Ascending aorta (tissue), 2 donors: Measurements from ENCODE around the gene HOXC10. TPM values are rescaled to one million over a fixed set of nuclear protein-coding genes. Genes with fewer than 3 reads are reported as not detected.

ENCODE experiments used
- DNase-seq, 2 donors: peaks; one replicate each; pipeline ENCODE4 v3.0.0-alpha.2; 2019; ENCODE audit warnings: low spot score in 2 of 2
- H3K27ac ChIP-seq, 2 donors: fragments of 200-600 bp; sonication (generic); one replicate each; pipeline ENCODE4 v1.5.1; 2016 to 2017; ENCODE audit warnings: mild to moderate bottlenecking in 1 of 2
- H3K27me3 ChIP-seq: fragments of 200-600 bp; sonication (generic); one replicate; pipeline ENCODE4 v1.5.1; 2017
- H3K36me3 ChIP-seq, 2 donors: fragments of 200-600 bp; sonication (generic); one replicate each; pipeline ENCODE4 v1.5.1; 2016
- H3K4me1 ChIP-seq, 2 donors: fragments of 200-600 bp; sonication (generic); one replicate each; pipeline ENCODE4 v1.5.1; 2016 to 2017; ENCODE audit warnings: mild to moderate bottlenecking in 1 of 2
- H3K4me3 ChIP-seq, 2 donors: fragments of 200-600 bp; sonication (generic); one replicate each; pipeline ENCODE4 v1.5.1; 2016 to 2017; ENCODE audit warnings: mild to moderate bottlenecking in 1 of 2
- H3K9me3 ChIP-seq, 2 donors: fragments of 200-600 bp; sonication (generic); one replicate each; pipeline ENCODE4 v1.5.1; 2016
- CTCF ChIP-seq, 3 experiments: fragments of 200-600 bp in 2 of 3; fragments of 450-650 bp in 1 of 3; sonication (generic) in 2 of 3; IDR thresholded peaks; one replicate each; pipeline ENCODE4 v1.5.1; 2016 to 2019; ENCODE audit warnings: antibody characterized with exemption in 3 of 3, mild to moderate bottlenecking in 1 of 3, moderate library complexity in 1 of 3
- intact Hi-C: fragments of 100-400 bp; cut with DNase I; formaldehyde crosslinking; loops from one replicate; pipeline ENCODE4 v1.15.1; 2023
- total RNA-seq: library from RNA; depleted of rRNA; stranded (reverse); fragments of >200 nt; gene quantifications from one replicate; pipeline ENCODE4 v1.1.0, GENCODE V29; 2016

HOXC10 gene
- total RNA-seq, 1 donor from 2014 or later, result not detected

DNA sequence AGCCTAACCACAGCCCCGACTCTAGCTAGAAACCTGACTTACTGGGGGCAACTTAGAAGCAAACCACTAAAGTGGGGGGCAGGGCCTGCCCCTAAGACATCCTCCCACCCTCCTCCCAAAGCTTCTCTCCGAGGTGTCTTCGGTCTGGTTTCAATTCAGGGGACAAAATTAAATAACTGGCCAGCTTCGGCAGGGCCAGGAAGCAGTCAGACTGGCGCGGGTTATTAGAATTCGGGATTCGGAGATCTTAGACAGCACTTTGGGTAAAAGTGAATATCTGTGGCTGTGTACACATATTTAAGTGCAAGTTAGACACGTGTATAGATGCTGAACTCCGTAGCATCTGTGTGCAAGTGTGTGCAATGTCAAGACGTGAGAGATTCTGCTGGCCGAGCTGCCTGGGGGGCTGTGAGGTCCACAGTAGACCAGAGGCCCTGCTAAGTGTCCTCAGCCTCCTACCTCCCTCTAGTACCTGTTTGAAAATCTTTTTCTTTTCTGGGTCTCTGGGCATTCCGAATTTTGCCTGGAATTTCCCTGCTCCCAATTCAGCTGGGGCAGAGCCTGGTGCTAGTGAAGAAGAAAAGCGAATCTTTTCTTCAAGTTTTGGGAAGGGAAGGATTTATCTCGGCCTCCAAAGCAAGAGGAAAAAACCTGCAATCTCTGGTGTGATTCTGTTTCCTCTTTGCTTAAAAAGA, 4.0 kb upstream of the HOXC10 start:
- H3K4me3 ChIP-seq, result no peak overlapping the region
- no peaks in the 10 kb centered on the region for H3K9me3 ChIP-seq
- no peak for TF ChIP-seq CTCF (IDR thresholded peaks at IDR 0.05)
- H3K27ac ChIP-seq, result no peak overlapping the region
- intact Hi-C loops, result no loop called here
- H3K27me3 ChIP-seq, result peaks cover 43% of the 10 kb centered on the region
- peaks cover 2 to 9% of the 10 kb centered on the region in 2 donors for H3K4me1 ChIP-seq
- H3K36me3 ChIP-seq, result no peaks in the 10 kb centered on the region
- DNase-seq, result no peak

DNA sequence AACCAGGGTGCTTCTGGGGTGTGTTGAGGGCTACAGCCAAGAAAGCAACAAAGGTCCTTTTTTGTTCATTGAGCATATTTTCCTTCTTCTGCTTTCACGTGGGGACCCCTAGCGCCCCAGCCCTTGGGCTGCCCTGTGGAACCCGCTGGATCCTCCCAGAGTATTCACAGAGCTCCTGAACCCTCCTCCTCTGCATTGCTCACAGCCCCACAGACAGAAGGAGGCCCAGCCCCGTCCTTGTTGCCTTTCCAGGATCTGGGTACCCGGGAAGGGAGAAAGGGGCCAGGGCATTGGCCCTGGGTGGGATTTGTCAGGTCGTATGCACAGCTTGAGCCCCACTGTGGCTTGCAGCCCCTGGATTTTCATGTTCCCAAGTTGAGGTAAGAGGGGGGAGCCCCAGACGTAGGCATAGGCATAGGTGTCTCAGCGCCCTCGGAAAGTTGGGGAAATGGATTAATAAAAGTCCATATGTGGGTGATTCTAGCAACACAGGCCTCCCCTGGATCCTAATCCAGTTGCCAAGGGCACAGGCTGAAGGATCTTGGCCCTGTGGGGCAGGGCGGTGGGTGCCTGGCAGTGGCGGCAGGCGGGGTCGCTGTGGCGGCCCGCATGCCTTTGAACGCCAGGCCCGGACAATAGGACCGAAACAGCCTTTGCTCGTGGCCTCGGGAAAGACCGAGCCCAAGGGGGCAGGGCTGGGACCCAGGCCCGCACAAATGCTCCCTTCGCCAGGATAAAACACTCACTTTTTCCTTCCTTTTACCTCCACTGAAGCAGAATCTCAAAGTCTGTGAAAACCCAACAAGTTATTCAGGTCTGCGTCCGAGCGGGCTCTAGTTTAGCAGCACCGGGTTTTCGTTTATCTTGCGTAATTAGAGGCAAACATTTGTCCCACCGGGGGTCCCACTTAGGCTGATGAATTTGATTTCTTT, 3.0 kb upstream of the HOXC10 start:
- H3K36me3 ChIP-seq, result no peaks in the 10 kb centered on the region
- no peak for TF ChIP-seq CTCF (IDR thresholded peaks at IDR 0.05)
- DNase-seq, result no peak
- H3K4me3 ChIP-seq, result no peak overlapping the region
- no peaks in the 10 kb centered on the region for H3K9me3 ChIP-seq
- intact Hi-C loops, result no loop called here
- H3K4me1 ChIP-seq, result peaks cover 6 to 13% of the 10 kb centered on the region in 2 donors
- no peak overlapping the region for H3K27ac ChIP-seq
- peaks cover 45% of the 10 kb centered on the region for H3K27me3 ChIP-seq

DNA sequence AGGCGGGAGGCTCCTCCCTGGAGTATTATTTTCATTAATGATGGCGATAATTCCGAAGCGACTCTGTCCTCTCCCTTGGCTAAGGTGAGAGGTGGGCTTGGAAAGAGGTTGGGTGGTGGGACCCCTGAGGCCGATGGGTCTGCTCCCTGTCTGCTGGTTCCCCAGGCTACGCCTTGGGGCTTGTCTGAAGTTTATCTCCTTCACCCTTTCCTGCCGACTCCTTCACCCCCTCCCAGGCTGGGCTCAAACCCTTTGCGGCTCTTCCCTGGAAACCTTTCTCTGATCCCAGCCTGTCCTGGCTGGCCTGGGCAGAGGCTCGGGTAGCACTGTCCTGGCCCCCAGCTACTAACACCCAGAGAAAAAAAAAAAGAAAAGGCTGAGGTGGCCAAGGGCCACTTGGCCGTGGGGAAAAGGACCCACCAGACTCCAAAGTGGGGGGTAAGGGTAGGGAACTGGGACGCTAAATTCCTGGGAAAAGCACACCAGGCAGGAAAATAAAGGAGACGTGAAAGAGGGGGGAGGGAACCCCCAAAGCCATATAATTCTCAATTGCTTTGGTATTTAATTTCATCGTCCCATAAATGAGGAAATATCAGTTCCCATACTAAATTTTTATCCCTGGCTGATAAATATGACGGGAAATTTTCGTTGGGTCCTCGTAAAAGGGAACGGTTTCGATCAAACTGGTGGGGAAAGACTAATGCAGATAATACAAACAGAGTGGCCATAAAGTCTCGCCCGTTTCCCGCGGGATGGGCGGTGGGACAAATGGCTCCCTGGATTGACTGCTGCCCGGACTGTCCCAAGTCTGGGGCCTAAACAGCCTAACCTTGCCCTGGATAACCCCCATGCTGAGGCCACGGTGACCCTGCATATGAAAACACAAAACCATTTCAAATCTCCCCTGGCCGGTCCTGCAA, 2.0 kb upstream of the HOXC10 start:
- Histone ChIP-seq H3K4me1 (peaks cover 6 to 13% of the 10 kb centered on the region in 2 donors), H3K27me3 (peaks cover 51% of the 10 kb centered on the region), H3K9me3 (no peaks in the 10 kb centered on the region), H3K36me3 (no peaks in the 10 kb centered on the region), H3K4me3 (no peak overlapping the region), H3K27ac (no peak overlapping the region)
- TF ChIP-seq CTCF (IDR thresholded peaks at IDR 0.05), result no peak
- no peak for DNase-seq
- intact Hi-C loops, result no loop called here

DNA sequence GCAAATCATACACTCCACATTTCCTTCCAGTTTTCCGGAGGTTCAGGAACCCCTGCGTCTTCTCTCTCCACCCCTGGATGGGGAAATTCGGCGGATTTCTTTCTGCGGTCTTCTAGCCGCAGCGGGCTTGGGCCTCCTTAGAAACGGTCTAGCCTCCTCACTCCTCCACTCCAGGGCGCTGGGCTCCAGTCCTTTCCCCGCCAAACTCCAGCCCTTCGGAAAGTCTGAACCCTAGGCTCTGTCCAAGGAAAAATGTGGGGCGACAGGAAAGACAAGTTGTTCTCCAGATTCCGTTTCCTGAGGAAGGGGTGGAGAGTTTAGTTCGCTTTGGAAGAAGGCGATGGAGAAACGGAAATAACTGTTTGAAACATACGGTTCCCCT, 1.4 kb upstream of the HOXC10 start:
- H3K27me3 ChIP-seq, result peaks cover 51% of the 10 kb centered on the region
- TF ChIP-seq CTCF (IDR thresholded peaks at IDR 0.05), result no peak
- H3K9me3 ChIP-seq, result no peaks in the 10 kb centered on the region
- no peak overlapping the region for H3K4me3 ChIP-seq
- H3K4me1 ChIP-seq, result peaks cover 6 to 13% of the 10 kb centered on the region in 2 donors
- DNase-seq, result no peak
- H3K27ac ChIP-seq, result no peak overlapping the region
- H3K36me3 ChIP-seq, result no peaks in the 10 kb centered on the region
- intact Hi-C loops, result no loop called here

DNA sequence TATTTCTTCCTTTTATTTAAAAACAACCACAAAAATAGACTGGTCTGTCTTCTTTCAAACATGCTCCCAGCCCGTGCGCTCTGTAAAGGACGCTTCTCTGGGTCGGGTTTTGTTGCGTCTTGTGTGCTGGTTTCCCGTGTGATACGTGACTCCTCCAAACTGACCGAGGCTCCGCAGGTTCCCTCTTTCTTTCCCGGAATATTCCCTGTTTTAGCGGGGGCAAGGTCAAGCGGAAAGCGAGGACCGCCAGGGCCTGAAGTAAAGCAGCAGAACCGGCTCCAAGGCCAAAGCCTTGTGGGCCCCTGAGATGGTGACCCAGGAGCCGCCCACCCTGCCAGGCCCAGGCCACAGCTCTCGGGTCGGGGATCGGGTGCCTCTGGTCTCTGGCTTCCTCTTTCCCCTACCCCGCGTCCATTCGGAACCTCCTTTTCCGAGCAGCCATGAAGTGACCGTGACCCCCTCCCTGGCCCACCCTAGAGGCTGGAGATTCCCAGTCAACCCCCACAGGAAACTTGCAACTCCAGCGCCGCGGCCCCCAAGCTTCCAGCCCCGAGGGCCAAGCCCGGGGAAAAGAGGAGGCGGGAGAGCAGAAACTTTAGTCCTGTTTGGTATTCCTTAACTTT, 885 bp upstream of the HOXC10 start:
- no peak for TF ChIP-seq CTCF (IDR thresholded peaks at IDR 0.05)
- no peaks in the 10 kb centered on the region for H3K36me3 ChIP-seq
- no peak overlapping the region for H3K27ac ChIP-seq
- intact Hi-C loops, result no loop called here
- H3K4me3 ChIP-seq, result no peak overlapping the region
- no peak for DNase-seq
- H3K27me3 ChIP-seq, result peaks cover 56% of the 10 kb centered on the region
- H3K9me3 ChIP-seq, result no peaks in the 10 kb centered on the region
- H3K4me1 ChIP-seq, result peaks cover 6 to 13% of the 10 kb centered on the region in 2 donors
